GM18517 (cell line): Measurements from ENCODE around the gene PTN.

Experiments
- ATAC-seq: cut with Tn5 transposase; IDR thresholded peaks from one replicate; pipeline ENCODE4 v1.9.1; 2021; ENCODE audit warnings: mild to moderate bottlenecking, moderate library complexity; ENCODE audit not compliant: unreplicated experiment

Gene PTN

DNA sequence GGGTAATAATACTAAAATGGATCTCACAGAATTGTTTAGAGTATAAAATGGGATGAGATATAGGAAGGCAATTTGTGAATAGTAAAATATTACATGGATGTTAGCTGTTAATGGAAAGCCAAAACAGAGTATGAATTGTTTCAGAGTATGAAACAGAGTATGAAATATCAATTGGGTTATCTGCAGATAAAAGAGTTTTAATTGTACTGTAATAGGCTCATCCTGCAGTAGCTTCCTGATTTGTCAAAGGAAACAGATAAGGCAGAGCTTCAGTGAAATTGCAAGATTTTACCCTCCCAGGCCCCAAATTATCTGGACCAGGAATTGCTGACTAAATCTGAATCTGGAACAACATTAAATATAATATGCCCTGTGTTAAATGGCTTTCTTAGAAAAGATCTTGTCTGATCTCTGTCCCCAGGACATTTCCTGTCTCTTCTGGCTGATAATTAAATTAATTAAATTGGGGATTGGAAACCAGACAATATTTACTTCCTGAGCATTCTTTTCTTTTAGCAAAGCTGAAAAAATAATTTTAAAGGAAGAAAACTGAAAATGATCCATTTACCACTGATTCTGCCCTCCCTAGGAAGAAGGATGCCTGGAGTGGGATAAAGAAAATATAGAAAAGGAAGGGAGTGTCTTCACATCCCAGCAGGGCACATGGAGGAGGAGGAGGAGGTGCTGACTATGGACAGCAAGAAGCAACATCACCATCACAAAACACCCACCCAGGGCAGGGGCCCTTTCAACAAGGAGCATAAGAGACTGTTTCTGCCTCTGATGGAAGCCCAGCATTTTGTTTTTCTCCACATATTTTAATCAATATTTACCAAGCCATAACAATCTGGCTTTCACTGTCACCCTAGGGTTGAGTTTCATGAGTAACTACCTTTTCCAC, 18.5 kb downstream of the PTN start:
- no peak for ATAC-seq

DNA sequence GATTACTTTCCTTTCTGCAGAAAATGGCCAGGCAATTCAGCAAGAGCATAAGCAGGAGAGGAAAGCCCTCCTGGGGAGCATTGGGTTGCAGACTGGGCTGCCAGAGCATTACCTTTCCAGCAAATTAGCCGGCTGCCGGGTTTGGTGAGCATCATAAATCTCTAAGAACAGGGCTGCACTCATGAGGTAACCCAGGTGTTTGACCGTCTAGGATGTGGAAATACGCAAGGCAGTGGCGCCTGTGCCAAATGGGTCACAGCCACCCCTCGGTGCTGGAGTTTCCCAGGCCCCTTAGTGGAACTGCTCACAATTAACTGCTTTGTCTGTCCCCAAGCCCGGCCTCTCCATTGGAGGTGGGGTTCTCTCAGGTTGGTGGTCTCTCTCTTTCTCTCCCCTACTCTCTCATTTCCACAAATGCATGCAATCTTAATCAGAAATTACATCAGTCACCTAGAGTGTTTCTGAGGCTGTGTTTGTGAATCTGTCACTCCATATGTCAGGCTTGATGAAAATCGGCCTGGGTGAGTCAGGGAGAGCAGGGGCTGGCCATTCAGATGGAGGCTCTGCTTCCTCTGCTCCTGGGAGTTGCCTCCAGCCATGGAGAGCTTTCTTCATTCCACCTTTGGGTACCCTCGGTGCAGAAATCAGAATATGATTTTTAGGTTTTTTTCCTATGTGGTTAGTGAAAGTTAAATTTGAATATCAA, 26.7 kb downstream of the PTN start:
- no peak for ATAC-seq

DNA sequence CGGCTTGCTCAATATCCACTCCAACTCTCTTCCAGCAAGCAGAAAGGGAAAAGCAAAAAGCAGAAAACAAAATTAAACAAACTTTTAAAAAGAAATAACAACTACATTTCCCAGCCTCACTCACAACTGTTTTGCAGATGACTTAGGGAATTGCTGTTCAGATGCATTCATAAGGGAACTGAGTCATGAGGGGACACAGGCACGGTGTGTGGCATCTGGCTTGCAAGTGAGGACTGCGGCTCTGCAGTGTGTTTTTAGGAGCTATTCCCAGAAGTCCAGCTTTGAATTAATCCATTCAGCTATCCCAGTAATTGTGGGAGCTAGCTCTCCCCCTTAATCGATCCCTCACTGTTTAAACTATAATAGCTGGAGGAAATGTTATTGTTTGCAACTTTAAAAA, 30.3 kb downstream of the PTN start:
- ATAC-seq = no peak

DNA sequence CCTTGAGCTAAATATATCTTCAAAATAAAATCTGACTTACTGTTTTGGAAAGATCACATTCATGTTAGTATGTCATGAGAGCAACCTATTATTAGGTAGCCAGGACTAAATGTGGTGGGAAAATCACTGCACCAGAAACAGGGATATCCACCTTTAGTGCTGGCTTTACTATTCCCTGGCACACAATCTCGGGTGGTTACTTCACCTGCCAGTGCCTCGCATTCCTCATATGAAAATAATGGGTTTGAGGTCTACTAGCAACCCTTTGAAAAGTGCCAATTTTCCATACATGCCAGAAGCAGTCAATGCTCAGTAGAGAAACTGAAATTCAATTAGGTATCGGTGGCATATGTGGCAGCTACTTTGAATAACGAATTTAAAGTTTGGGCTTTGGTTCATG, 36.8 kb downstream of the PTN start:
- no peak for ATAC-seq

DNA sequence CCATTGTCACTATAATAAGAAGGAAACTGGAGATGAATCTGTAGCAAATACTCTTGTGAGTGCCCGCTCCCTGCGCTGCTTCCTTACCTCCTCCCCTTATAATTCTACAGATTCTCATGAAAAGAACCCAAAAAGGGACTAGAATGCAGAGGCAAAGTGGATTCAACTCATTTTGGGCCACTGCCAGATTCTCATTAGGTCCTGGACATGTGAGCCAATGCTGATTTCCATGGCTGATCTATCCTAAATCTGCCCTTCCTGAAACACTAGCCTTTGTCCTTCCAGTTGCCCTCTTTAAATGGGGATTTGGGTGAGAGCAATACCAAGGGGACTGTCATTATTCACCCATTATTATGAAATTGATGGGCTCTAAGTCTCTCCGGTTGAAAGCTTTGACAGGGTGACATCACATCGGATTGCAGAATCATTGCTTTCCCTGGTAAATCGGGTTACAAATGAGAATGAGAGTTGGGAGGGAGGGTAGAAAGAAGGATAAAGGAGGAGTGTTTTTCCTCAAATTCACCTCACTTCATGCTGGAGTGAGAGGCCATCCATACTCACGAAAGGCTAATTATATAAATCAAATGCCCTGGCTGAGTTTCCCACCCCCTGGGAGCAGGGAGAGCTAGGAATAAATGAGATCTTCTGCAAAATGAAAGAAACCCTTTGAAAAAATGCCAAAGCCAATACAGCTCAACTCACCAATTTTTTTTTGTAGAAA, 37.5 kb downstream of the PTN start:
- no peak for ATAC-seq

DNA sequence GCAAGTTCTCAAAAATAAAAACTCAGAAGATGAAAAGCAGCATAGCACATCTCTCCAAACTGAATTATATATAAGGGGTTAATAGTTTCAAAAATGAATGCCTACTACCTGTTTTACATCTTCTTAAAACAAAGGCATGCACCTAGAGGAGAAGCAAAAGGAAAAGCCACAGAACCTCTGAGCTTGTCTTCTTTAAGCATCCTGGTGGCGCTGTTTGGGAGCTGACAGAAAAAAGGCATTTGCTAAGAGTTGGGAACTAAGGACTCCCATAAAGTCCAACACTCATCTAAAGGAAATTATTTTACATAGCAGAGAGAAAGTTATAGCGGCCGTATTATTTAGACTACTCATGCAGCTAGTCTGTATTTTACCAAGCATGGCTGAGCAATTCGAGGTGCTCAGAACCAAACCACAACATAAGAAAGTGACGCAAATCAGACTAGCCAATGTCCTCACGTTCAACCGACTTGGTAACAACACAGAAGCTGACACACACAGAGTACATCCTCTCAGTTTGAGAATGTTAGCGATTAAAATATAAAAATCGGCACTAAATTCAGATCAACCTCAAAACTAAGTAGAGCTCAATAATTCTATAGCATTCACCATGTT, 38.8 kb downstream of the PTN start:
- ATAC-seq = no peak

DNA sequence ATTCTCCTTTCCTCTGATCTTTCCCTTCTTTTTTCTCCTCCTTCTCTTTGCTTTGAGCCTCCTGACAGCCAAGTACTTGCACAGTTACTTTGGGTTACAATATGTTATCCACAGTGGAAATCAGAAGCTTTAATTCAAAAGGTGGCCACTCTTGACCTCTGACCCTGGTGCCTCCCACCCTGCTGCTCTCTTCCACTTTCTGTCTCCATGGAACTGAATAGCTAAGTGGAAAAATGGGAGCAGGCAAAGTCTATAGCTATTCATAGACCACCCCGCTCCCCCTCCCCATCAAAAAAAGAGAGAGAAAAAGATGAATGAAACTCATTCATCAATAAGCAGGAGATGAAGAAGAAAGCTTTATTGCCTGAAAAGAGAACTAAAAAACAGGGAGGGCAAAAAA, 39.4 kb downstream of the PTN start:
- no peak for ATAC-seq

DNA sequence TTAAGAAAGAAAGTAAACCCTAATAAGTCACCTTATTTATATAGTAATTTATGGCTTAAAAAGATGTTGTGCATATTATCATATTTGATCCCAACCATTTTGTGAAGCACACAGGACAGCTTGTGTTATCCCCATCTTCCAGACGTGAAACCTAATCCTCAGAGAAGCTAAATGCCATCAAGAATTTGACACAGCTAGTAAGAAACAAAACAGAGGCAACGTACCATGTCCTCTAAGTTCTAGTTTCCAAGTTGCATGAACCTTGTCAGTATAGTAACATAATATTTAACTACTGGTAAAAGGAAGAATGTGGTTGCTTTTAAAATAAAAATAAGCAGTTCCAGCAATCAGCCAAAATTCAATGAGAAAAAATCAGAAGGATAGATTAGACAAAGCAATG, 41.5 kb downstream of the PTN start:
- ATAC-seq = no peak

DNA sequence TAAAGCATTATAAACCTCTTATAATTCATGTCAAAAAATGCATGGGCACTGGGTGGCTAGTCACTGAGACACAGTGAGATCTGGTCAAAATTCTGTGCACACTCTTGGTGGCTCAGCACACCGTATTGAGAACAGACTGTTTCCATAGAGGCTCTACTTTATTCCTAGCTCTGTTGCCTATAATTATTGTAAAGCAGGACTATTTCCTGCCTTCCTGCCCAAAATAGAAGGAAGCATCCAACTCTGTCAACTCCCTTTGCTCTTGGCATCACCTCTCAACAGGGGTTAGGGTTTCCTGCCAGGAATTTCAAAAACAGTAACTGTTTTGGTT, 45.1 kb downstream of the PTN start:
- ATAC-seq = no peak

DNA sequence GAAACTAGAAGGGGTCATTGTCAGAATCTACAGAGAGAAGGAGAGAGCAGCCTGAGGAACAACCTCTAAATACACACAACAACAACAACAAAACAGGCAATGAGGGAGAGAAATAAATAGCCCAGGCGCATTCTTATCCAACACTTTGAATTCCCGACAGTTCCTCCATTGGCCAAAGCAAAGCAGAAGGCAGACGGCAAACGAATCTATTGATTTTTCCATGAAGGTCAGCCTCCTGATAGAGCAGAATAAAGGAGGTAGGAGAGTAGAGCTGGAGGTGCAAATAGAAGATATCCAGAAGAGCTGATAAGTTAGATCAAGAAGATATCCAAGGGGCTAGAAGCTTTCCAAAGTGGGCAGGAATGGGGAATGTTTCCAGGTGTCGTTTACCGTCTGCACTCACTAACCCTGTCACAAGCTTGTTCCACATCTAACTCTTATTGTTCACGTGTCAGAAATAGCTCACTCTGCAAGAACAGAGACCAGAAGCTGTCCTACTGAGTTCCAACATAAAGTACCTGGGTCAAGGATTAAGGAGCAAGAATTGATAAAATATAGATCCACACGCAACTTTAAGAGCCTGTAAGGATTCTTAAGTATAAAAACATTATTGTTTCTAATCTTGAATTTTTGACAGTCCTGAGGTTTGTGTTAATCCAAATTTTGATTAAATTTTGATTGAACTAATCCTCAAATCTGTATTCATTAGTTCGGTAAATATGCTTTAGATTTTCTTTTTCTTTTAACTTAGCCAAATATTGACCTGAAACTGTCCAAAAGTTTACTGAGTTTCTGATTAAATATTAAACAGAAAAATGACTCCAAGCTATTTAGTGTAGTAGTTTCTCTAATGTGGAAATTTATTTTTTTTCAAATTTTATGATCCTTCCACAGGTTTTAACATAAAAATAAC, 45.7 kb downstream of the PTN start:
- no peak for ATAC-seq

DNA sequence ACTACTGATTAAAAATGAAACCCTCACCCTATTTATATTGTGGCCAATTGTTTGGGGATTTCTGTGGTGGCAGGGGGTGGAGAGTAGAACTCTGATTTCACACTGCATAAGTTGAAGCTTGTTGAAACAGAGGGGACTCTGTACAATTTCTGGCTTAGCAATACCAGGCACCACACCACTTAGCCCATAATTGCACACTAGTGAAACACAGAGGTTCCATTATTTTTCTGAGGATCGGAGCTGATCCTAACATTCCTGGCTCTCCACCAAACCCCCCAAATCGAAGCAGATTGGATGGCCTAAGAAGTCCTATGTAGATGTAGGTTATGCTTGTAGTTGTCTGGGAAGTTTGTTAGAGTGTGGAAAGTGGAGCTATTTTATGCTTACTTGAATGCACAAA, 47.0 kb downstream of the PTN start:
- no peak for ATAC-seq

DNA sequence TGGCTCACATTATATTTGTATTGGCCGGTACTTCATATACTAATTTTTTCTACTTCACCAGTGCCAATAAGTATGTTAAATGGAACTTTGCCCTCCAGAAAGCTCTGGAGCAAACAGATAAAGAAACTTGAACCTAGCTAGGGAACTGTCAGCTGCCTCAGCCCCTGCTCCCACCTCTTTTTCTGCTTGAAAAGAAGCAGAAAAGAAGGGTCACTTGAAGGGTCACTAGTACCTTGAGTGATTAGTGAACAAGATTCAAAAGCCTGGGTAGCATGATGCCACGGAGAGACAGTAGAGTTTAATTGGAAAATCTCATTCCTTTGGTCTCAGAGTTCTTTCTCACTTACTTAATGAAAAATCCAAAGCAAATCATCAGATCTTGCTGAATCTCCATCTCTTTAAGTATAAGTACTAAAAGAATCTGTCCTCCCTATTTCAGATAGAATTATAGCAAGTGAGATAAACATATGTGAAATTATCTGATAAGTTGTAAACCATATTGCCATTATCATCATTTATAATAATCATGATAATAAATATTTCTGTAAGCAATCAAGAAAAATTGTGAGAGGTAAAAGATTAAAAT, 47.7 kb downstream of the PTN start:
- no peak for ATAC-seq

DNA sequence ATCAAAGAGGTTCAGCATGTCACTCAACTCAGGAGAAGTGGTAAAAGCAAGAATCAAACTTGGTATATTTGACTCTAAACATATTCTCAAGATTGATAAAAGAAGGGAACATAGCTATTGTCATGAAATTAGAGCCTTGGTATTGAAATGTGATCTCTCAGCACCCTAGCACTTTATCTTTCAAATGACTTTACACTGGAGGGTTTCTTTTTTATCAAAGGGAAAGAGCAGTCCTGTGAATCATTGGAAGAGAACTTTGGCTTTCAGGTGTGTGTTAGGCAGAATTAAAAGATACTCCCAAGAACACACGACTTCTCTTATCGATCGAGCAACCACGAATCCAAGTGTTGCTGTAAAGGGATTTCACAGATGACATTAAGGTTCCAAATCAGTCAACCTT, 54.4 kb downstream of the PTN start:
- ATAC-seq = no peak

DNA sequence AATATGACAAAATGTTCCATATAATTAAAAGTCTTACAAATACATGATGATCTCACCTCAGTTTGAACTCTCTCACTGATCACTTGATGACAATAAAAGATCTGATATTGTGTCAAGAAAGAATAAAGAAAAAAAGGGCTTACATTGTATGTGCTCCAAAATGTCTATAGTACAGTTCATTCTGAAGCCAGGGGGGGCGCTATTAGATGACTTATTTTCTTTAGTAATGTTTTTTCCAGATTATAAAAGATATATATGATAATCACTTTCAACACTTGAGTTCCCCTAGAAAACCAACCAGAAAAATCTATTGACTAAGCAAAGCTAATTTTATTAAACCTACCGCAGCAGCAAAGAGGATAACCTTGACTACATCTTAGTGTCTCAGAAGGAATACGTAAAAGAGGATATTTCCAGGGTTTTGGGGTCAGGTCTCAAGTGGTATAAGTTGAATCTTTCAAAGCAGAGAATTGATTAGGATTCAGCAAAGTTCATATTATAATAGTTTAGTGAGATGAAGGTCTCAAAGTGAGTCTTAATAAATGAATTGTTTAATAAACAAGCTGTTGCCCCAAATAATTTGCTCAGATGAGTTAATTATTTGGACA, 55.8 kb downstream of the PTN start:
- no peak for ATAC-seq

DNA sequence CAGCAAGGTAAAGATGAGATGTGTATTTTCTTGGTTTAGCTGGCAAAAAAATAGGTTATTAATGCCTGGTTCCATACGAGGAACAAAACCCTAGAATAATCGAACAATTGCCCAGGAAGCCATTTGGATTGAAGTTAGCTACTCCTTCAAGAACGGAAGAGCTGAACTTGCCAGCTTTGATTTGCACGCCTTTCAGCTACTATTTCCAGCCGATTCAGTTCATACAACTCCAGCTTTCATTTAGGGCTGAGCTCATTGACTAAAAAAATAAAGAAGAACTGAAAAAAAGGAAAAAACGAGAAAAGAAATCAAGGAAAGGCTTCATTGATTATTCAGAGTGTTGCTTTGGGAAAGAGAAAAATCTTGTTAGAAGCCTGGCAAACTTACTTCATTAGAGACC, 60.4 kb downstream of the PTN start:
- no peak for ATAC-seq

DNA sequence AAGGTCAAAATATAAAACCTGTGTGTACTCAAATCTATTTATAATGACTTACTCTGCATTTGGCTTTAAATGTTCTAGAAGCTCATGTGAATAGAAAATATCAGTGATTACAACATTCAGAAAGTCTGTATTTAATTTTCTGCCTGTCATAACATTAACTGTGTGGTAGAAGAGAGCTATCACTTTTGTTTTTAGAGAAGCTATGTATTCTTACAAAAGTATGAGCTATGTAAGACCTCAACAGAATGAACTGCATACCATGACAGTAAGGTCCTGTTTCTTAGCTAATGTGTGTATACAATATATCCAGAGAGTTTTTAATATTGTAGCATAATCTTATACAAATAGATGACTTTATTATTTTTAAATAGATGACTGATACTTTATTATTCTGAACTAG, 61.5 kb downstream of the PTN start:
- no peak for ATAC-seq

DNA sequence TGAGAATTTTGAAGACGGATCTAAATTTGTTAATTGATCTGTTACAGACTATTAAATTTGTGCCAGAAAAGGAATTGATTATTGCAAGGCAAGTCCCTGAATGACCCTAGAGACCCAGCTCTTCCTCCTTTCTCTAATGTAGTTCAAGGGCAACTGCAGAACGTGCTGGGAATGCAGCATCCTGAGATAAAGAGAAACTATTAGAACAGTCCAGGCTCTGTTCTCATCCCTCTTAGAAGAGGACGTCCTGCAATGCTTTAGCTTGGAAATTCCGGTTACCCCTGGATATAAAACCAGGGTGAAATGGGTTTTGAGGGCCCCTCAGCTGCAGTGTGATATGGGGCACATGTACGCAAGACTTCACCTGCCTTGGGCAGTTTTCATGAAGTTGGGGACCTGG, 67.3 kb downstream of the PTN start:
- no peak for ATAC-seq

DNA sequence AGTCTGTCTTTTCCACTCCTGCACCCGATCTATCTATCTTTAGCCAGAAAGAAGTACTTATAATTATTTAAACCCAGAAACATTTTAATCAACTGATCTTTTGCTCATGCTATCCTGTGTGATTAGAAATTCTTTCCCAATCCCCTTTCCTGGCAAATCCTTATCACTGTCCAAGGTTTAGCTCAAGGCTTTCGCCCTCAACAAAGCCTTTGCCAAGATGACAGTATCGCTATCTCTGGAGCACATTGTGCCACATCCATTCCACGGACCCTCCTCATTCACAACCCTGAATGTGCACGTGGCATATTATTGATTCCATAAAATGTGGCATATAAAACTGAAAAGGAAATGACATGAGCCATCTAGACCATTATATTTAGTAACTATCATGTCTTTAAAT, 71.3 kb downstream of the PTN start:
- no peak for ATAC-seq

DNA sequence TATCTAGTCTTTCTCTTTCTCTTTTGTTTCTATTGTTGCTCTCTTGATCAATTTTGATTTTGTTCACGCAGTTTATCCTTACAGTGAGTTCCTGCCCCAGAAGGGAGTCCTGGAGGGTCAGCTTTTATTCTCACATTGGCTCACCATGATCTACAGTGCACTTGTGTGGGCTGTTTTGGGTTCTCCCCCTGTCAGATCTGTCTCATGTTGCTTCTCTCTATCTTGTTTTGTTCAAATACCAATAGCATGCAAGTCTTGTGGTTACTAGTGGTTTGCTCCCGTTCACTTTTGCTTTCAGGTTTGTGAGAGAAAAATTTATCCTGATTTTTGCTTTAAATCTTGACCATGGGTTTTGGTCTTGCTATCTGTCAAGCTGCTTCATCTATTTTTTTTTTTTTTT, 74.3 kb downstream of the PTN start:
- no peak for ATAC-seq
